C4-2B (cell line): Measurements from ENCODE around the gene PRTFDC1.
"Not testable (repeated sequence)": the region's sequence is repeated elsewhere in the genome, so short reads cannot be mapped to it uniquely, and the experiment has no call there.

Experiments used
- H3K27ac ChIP-seq: fragments of 450-650 bp; 2 replicates; pipeline ENCODE4 v1.5.1; 2017
- CTCF ChIP-seq: fragments of 450-650 bp; conservative IDR thresholded peaks from 2 replicates; pipeline ENCODE4 v1.5.1; 2017; ENCODE audit warnings: mild to moderate bottlenecking
- ZFX ChIP-seq: fragments of 450-650 bp; IDR thresholded peaks from 2 replicates; pipeline ENCODE4 v1.6.1; 2017

Gene PRTFDC1

GRCh38 chr10:24974976-24975375 is 22.6 kb upstream of the PRTFDC1 start:
- H3K27ac ChIP-seq, result no peak overlapping the region
- TF ChIP-seq CTCF (no peak), ZFX (no peak)

DNA sequence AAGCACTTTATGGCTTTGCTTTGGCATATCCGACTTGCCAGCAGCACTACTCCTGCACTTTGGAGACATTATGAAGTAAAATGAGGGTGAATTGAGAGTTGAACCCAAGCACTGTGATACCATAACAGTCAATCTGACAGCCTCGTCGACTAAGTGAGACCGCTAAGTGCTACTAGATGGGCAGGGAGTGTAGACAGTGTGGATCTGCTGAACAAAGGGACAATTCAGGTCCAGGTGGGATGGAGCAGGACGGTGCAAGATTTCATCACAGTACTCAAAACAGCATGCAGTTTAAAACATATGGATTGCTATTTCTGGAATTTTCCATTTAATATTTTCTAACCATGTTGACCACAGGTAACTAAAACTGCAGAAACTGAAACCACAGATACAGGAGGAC is 20.8 kb upstream of the PRTFDC1 start:
- TF ChIP-seq CTCF (no peak), ZFX (no peak)
- no peak overlapping the region for H3K27ac ChIP-seq

DNA sequence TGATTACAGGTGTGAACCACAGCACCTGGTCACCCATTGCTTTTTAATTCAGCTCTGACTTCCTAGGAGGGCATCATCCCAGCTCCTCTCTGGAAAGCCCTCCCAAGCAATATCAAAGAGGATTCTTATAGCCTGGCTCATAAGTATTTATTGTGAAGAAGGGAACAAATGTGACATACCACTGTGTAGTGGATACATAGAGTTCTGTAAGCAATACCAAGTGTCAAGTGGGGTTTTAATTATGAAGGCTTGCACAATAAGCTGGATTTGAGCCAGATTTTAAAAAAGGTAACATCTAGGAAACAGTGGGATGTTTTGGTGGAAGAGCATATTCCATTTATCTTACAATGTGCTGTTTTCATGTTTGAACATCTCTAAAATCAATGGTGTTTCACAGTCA is 19.0 kb upstream of the PRTFDC1 start:
- no peak overlapping the region for H3K27ac ChIP-seq
- TF ChIP-seq ZFX (no peak), CTCF (no peak)

DNA sequence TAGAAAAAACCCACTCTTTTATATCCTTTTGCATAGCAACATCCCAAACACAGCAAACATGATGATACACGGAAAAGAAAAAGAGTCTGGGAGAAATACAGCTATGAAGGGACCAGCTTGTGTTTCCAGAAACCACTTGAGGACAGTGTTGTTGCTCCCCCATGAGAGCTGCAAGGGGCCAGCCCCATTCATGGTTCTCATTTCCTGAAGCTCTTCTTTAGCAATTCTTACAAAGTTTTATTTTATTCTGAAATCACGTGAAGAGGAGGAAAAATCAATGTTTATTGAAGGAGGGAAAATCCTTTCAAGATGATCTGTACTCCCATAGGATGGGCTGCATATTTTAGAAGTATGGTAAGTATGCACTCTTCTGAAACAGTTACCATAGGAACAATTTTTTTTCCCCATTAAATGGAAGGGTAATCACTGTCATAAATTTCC is 17.5 kb upstream of the PRTFDC1 start:
- no peak overlapping the region for H3K27ac ChIP-seq
- TF ChIP-seq CTCF, result no peak
- TF ChIP-seq ZFX, result no peak

GRCh38 chr10:24968951-24969350 is 16.5 kb upstream of the PRTFDC1 start:
- not testable (repeated sequence) for H3K27ac ChIP-seq

DNA sequence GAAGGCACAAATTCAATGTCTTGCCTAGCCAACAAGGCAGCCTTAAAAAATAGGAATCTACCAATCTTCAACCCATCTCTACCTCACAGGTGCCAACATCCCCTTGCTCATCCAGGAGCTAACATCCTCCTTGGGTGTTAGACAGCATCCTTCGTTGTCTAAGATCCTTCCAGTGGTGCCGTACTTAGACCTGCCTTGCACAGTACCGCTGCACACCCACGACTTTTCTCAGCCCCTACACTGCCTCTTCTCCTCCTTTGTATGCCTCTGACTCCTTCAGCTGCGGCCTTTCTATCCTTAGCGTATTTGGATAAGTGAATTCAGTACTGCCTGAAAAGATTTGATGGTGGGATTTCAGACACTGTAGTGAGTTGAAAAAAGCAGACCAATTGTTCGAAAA is 15.9 kb upstream of the PRTFDC1 start:
- no peak overlapping the region for H3K27ac ChIP-seq
- TF ChIP-seq ZFX (no peak), CTCF (no peak)

DNA sequence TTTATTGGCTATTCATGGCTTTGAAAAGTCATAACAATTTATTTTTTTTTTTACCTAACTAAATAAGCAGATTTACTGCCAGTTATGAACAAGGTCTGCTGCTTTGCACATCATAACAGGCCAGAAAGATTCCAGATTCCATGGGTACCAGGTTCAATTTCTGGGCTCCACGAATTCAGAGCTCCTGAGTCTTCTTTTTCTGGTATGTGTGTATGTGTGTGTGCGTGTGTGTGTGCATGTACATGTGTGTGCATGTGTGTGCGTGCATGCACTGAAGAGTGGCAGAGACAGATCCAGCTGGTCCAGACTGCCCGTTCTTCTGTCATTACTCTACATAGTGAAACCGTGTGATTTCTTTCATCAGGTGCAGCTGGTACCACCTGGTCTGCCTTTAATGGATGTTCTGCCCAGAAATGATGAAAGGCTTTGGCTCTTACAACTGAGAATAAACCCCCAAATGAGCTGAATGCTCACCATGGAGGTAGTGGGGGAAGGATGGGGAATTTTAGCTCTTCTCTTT is 14.6 kb upstream of the PRTFDC1 start:
- no peak overlapping the region for H3K27ac ChIP-seq
- no peak for TF ChIP-seq ZFX
- no peak for TF ChIP-seq CTCF

DNA sequence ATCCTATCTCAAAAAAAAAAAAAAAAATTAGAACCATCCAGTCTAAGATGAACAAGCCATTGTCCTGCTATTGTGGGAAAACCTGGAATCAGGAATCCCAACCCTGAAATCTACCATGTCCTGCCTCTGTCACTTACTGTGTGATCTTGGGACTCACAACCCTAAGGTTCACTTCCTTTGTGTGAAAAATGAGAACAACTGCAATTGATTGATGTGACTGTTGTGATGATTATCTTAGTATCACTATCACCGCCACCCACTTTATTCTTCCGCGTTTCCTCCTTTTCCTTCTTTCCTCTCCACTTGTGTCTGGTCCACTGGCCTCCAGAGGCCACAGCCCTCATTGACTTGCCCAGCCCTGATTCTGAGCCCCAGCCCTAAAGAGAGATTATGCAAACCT is 12.6 kb upstream of the PRTFDC1 start:
- H3K27ac ChIP-seq, result no peak overlapping the region
- TF ChIP-seq CTCF, result no peak
- no peak for TF ChIP-seq ZFX
